ENCODE data around the gene RASGEF1C. TPM values are rescaled to one million over a fixed set of nuclear protein-coding genes. Genes with fewer than 3 reads are reported as not detected.

The RASGEF1C gene
- total RNA-seq, 1 donor from 2014 or later, result under 0.01 TPM

- no peak for DNase-seq (ENCODE audit: low read depth in 2 of 2)
Observed at GRCh38 chr5:180160215-180160614, 48.8 kb downstream of the RASGEF1C start.

- DNase-seq (ENCODE audit: low read depth in 2 of 2), result no peak
Observed at GRCh38 chr5:180159756-180160155, 49.3 kb downstream of the RASGEF1C start.

GRCh38 chr5:180157866-180158265 lies 51.1 kb downstream of the RASGEF1C start:
- no peak for DNase-seq (ENCODE audit: low read depth in 2 of 2)

- no peak for DNase-seq (ENCODE audit: low read depth in 2 of 2)
Observed at GRCh38 chr5:180156141-180156540, 52.9 kb downstream of the RASGEF1C start.

- no peak for DNase-seq (ENCODE audit: low read depth in 2 of 2)
Observed at GRCh38 chr5:180155365-180155926, 53.6 kb downstream of the RASGEF1C start.

GRCh38 chr5:180154821-180155364 lies 54.1 kb downstream of the RASGEF1C start:
- no peak for DNase-seq (ENCODE audit: low read depth in 2 of 2)

GRCh38 chr5:180153991-180154390 lies 55.0 kb downstream of the RASGEF1C start:
- DNase-seq (ENCODE audit: low read depth in 2 of 2), result no peak

- DNase-seq (ENCODE audit: low read depth in 2 of 2), result no peak
Observed at GRCh38 chr5:180153099-180153498, 55.9 kb downstream of the RASGEF1C start.

GRCh38 chr5:180143656-180144364 lies 65.2 kb downstream of the RASGEF1C start:
- no peak for DNase-seq (ENCODE audit: low read depth in 2 of 2)

- DNase-seq (ENCODE audit: low read depth in 2 of 2), result no peak
Observed at GRCh38 chr5:180142824-180143610, 66.0 kb downstream of the RASGEF1C start.

- no peak for DNase-seq (ENCODE audit: low read depth in 2 of 2)
Observed at GRCh38 chr5:180142021-180142765, 66.8 kb downstream of the RASGEF1C start.

- no peak for DNase-seq (ENCODE audit: low read depth in 2 of 2)
Observed at GRCh38 chr5:180141068-180141660, 67.8 kb downstream of the RASGEF1C start.

- no peak for DNase-seq (ENCODE audit: low read depth in 2 of 2)
Observed at GRCh38 chr5:180140571-180140970, 68.4 kb downstream of the RASGEF1C start.

- no peak for DNase-seq (ENCODE audit: low read depth in 2 of 2)
Observed at GRCh38 chr5:180140079-180140554, 68.9 kb downstream of the RASGEF1C start.

GRCh38 chr5:180139731-180140055 lies 69.3 kb downstream of the RASGEF1C start:
- no peak for DNase-seq (ENCODE audit: low read depth in 2 of 2)

GRCh38 chr5:180138976-180139730 lies 69.9 kb downstream of the RASGEF1C start:
- no peak for DNase-seq (ENCODE audit: low read depth in 2 of 2)

- DNase-seq (ENCODE audit: low read depth in 2 of 2), result no peak
Observed at GRCh38 chr5:180138214-180138975, 70.6 kb downstream of the RASGEF1C start.

GRCh38 chr5:180137401-180138213 lies 71.4 kb downstream of the RASGEF1C start:
- no peak for DNase-seq (ENCODE audit: low read depth in 2 of 2)
